ENCODE data around the gene COPS6. TPM values are rescaled to one million over a fixed set of nuclear protein-coding genes. Genes with fewer than 3 reads are reported as not detected.

Gene COPS6
- total RNA-seq, 4 donors from 2014 or later, result 35.8 to 60.7 (median 47.7) TPM

DNA sequence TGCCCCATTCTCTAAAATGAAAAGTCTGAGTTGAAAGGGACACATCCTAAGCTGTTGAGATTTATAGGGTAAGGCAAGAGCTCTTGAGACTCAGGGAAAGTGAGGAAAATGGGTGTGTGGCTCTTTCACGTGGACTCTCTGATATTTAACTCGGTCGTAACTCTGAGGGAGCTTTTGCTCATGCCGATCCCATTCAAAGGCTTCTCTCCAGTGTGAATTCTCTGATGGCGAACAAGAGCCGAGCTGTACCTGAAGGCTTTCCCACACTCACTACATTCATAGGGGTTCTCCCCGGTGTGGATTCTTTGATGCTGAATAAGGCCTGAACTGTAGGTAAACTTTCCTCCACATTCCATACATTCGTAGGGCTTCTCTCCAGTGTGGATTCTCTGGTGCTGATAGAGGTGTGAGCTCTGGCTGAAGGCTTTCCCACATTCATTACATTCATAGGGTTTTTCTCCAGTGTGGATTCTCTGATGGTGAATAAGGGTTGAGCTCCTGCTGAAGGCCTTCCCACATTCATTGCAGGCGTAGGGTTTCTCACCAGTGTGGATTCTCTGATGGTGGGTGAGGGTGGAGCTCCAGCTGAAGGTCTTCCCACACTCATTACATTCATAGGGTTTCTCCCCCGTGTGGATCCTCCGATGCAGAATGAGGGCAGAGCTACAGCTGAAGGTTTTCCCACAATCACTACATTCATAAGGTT is 17.6 kb upstream of the COPS6 start:
- H3K36me3 ChIP-seq, result peaks cover 86% of the 10 kb centered on the region

GRCh38 chr7:100072462-100072861 is 16.3 kb upstream of the COPS6 start:
- Histone ChIP-seq H3K36me3 (peaks cover 89% of the 10 kb centered on the region), H3K27me3 (no peaks in the 10 kb centered on the region), H3K27ac (no peak overlapping the region), H3K4me3 (no peak overlapping the region), H3K4me1 (no peaks in the 10 kb centered on the region), H3K9me3 (peaks cover 26% of the 10 kb centered on the region)
- WGBS, result 95% methylated on average over 10 of the region's 10 CpGs
- TF ChIP-seq POLR2AphosphoS5 (IDR thresholded peaks at IDR 0.05) (no peak), EP300 (IDR thresholded peaks at IDR 0.05) (no peak), POLR2A (IDR thresholded peaks at IDR 0.05) (no peak), CTCF (IDR thresholded peaks at IDR 0.05) (no peak)
- DNase-seq (ENCODE audit: low spot score in 2 of 2), result no peak

More for the DNA sequence above, 17.6 kb upstream of the COPS6 start:
- Histone ChIP-seq H3K4me3 (no peak overlapping the region), H3K27ac (no peak overlapping the region), H3K9me3 (peaks cover 26% of the 10 kb centered on the region), H3K4me1 (peaks cover 2% of the 10 kb centered on the region), H3K27me3 (no peaks in the 10 kb centered on the region)
- whole genome bisulfite sequencing, result 94% methylated on average over 11 of the region's 11 CpGs
- no peak for DNase-seq (ENCODE audit: low spot score in 2 of 2)
- TF ChIP-seq POLR2AphosphoS5 (IDR thresholded peaks at IDR 0.05) (no peak), CTCF (IDR thresholded peaks at IDR 0.05) (no peak), POLR2A (IDR thresholded peaks at IDR 0.05) (no peak), EP300 (IDR thresholded peaks at IDR 0.05) (no peak)

- TF ChIP-seq POLR2A (IDR thresholded peaks at IDR 0.05), result no peak
- no peak for TF ChIP-seq EP300 (IDR thresholded peaks at IDR 0.05)
- no peak for TF ChIP-seq POLR2AphosphoS5 (IDR thresholded peaks at IDR 0.05)
- TF ChIP-seq CTCF (IDR thresholded peaks at IDR 0.05), result no peak
- Histone ChIP-seq H3K36me3 (peaks cover 85% of the 10 kb centered on the region), H3K27me3 (no peaks in the 10 kb centered on the region), H3K9me3 (peaks cover 26% of the 10 kb centered on the region), H3K4me1 (peaks cover 10% of the 10 kb centered on the region), H3K4me3 (no peak overlapping the region), H3K27ac (no peak overlapping the region)
- 94% methylated on average over 7 of the region's 7 CpGs for WGBS
- no peak for DNase-seq (ENCODE audit: low spot score in 2 of 2)
Observed at GRCh38 chr7:100074841-100075240, 13.9 kb upstream of the COPS6 start.

DNA sequence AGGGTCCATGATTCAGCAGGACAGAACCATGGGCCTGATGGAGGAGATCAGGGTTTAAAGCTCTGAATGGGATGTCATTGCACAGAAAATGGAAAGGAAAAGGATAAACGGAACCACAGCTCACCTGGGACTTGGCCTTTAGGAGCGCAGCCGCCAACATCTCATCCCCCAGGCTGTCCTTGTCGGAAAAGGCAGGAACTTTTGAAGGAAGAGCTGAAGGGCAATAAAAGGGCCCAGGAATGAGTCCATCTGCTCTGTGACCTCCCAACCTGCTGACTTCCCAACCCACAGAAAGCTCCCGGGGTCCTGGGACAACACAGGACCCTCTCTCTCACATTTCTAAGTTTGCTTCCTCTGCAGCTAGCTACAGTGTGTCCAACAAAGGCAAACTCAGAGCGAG is 13.4 kb upstream of the COPS6 start:
- no peak overlapping the region for H3K4me3 ChIP-seq
- H3K4me1 ChIP-seq, result peaks cover 16% of the 10 kb centered on the region
- no peak overlapping the region for H3K27ac ChIP-seq
- DNase-seq (ENCODE audit: low spot score in 2 of 2), result no peak
- TF ChIP-seq CTCF (IDR thresholded peaks at IDR 0.05), result no peak
- TF ChIP-seq POLR2AphosphoS5 (IDR thresholded peaks at IDR 0.05), result no peak
- no peak for TF ChIP-seq POLR2A (IDR thresholded peaks at IDR 0.05)
- TF ChIP-seq EP300 (IDR thresholded peaks at IDR 0.05), result no peak
- H3K9me3 ChIP-seq, result peaks cover 25% of the 10 kb centered on the region
- WGBS, result 92% methylated on average over 6 of the region's 6 CpGs
- H3K27me3 ChIP-seq, result no peaks in the 10 kb centered on the region
- peaks cover 79% of the 10 kb centered on the region for H3K36me3 ChIP-seq

GRCh38 chr7:100077205-100077604 is 11.6 kb upstream of the COPS6 start:
- peaks cover 25% of the 10 kb centered on the region for H3K4me1 ChIP-seq
- H3K4me3 ChIP-seq, result no peak overlapping the region
- H3K27me3 ChIP-seq, result no peaks in the 10 kb centered on the region
- 97% methylated on average over 4 of the region's 4 CpGs for WGBS
- no peak overlapping the region for H3K27ac ChIP-seq
- TF ChIP-seq CTCF (IDR thresholded peaks at IDR 0.05) (no peak), EP300 (IDR thresholded peaks at IDR 0.05) (no peak), POLR2A (IDR thresholded peaks at IDR 0.05) (no peak), POLR2AphosphoS5 (IDR thresholded peaks at IDR 0.05) (no peak)
- no peak for DNase-seq (ENCODE audit: low spot score in 2 of 2)
- H3K36me3 ChIP-seq, result peaks cover 61% of the 10 kb centered on the region
- H3K9me3 ChIP-seq, result peaks cover 8% of the 10 kb centered on the region
